ENCODE data around the gene KCNE3. TPM values are rescaled to one million over a fixed set of nuclear protein-coding genes. Genes with fewer than 3 reads are reported as not detected.

The KCNE3 gene
- total RNA-seq, 1 donor from 2014 or later, result not detected

DNA sequence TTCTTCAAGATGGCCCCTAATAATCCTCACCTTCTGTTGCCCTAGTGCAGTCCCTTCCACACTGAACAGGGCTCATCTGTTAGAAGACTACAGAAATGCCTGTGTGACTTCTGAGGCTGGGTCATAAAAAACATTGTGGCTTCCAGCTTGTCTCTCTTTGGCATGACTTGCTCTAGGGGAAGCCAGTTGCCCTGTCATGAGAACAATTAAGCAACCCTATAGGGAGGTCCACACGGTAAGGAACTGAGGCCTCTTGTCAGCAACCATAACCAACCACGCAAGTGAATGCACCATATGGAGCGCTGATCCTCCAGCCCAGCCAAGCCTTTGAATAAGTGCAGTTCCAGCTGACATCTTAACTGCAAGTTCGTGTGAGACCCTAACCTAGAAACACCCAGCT, 23.6 kb upstream of the KCNE3 start:
- H3K27ac Mint-ChIP-seq, result no peak overlapping the region
- TF ChIP-seq, protein P1, sequence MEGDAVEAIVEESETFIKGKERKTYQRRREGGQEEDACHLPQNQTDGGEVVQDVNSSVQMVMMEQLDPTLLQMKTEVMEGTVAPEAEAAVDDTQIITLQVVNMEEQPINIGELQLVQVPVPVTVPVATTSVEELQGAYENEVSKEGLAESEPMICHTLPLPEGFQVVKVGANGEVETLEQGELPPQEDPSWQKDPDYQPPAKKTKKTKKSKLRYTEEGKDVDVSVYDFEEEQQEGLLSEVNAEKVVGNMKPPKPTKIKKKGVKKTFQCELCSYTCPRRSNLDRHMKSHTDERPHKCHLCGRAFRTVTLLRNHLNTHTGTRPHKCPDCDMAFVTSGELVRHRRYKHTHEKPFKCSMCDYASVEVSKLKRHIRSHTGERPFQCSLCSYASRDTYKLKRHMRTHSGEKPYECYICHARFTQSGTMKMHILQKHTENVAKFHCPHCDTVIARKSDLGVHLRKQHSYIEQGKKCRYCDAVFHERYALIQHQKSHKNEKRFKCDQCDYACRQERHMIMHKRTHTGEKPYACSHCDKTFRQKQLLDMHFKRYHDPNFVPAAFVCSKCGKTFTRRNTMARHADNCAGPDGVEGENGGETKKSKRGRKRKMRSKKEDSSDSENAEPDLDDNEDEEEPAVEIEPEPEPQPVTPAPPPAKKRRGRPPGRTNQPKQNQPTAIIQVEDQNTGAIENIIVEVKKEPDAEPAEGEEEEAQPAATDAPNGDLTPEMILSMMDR (IDR thresholded peaks at IDR 0.05), result no peak

DNA sequence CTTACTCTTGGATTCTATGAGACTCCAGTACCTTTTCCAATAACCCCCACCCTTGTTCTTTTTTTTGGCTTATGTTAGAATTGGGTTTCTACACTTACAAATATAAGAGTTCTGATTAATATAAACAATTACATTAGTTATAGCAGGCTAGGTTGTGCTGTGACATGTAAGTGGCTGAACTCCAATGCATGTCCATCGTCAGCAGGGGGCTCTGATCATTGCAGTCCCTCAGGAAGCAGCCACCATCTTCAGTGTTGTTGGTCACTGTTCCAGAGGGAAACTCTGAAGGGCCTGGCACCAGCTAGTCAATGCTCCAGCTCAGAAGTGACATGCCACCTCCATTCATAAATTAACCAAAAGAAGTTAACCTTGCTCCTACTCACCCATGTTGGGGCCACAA, 20.5 kb upstream of the KCNE3 start:
- CTCF ChIA-PET, result no interaction called here
- POLR2A ChIA-PET, result no interaction called here
- peaks cover 9% of the 10 kb centered on the region for H3K4me1 Mint-ChIP-seq
- no peaks in the 10 kb centered on the region for H3K27me3 Mint-ChIP-seq
- H3K27ac Mint-ChIP-seq, result no peak overlapping the region
- TF ChIP-seq, protein P1 (IDR thresholded peaks at IDR 0.05), result no peak
- no peak overlapping the region for H3K4me3 Mint-ChIP-seq
- DNase-seq, result no peak
- peaks cover 4% of the 10 kb centered on the region for H3K36me3 Mint-ChIP-seq (ENCODE audit: low read depth)
- intact Hi-C loops (cut with micrococcal nuclease), result no loop called here
- ATAC-seq (ENCODE audit: low read depth), result no peak
- no peaks in the 10 kb centered on the region for H3K9me3 Mint-ChIP-seq

More for the DNA sequence above, 23.6 kb upstream of the KCNE3 start:
- DNase-seq, result no peak
- H3K4me1 Mint-ChIP-seq, result peaks cover 19% of the 10 kb centered on the region
- H3K27me3 Mint-ChIP-seq, result no peaks in the 10 kb centered on the region
- ChIA-PET POLR2A (no interaction called here), CTCF (no interaction called here)
- no peak overlapping the region for H3K4me3 Mint-ChIP-seq
- no peaks in the 10 kb centered on the region for H3K9me3 Mint-ChIP-seq
- H3K36me3 Mint-ChIP-seq (ENCODE audit: low read depth), result peaks cover 4% of the 10 kb centered on the region
- ATAC-seq (ENCODE audit: low read depth), result no peak
- intact Hi-C loops (cut with micrococcal nuclease), result loop anchor here (5.0 kb wide), 1 partner anchor 704 kb away; the partner anchor contains the start of gene MRPL48

DNA sequence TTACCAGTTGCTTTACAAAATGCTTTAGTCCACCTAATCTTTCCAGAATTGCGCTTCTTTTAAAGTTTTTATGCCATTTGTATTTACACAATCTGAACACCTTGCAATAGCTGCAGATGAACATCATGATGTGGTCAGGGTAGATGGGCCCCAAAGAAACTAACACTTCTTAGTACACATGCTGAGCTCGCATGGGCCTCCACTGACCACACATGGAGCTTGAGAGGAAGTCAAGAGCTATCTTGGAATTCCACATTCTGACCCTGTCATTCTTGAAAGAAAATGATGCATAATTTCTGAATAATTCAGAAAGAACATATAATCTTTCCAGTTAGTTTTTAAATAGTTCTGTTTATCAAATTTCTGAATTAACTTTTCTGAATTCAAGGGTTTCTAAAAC, 18.5 kb upstream of the KCNE3 start:
- TF ChIP-seq, protein P1 (IDR thresholded peaks at IDR 0.05), result no peak
- Mint-ChIP-seq H3K4me3 (no peak overlapping the region), H3K9me3 (no peaks in the 10 kb centered on the region), H3K27ac (no peak overlapping the region), H3K27me3 (no peaks in the 10 kb centered on the region), H3K4me1 (no peaks in the 10 kb centered on the region), H3K36me3 (ENCODE audit: low read depth) (peaks cover under 1% of the 10 kb centered on the region)
- ChIA-PET POLR2A (no interaction called here), CTCF (interaction anchor here (0.7 kb wide), 1 partner anchor 97 kb away, joined by 3 read pairs; no protein-coding TSS in a partner anchor)
- intact Hi-C loops (cut with micrococcal nuclease), result no loop called here
- no peak for DNase-seq
- no peak for ATAC-seq (ENCODE audit: low read depth)

DNA sequence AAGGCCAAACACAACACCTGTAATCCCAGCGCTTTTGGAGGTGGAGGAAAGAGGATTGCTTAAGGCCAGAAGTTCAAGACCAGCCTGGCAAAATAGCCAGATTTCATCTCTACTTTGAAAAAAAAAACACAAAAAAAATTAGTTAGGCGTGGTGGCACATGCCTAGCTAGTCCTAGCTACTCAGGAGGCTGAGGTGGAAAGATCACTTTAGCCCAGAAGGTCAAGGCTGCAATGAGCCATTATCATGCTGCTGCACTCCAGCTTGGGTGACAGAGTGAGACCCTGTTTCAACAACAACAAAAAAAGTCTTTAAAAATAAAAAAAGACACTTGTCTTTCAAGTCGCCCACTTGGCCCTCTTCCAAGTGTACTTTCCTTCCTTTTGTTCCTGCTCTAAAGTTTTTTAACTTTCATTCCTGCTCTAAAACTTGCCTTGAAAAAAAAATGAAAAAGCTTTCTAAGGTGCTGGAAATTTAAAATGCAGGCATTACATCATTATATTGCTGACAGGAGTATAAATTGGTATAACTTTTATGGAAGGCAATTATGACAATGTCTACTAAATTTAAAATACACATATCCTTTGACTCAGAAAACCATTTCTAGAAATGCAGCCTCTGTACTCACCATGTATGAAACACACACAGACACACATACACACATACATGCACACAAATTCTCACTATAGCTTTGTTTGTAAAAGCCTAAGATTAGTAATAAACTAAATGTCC, 13.5 kb upstream of the KCNE3 start:
- ChIA-PET POLR2A (interaction anchor here (0.9 kb wide), 1 partner anchor 12 kb away, joined by 4 read pairs; no protein-coding TSS in a partner anchor), CTCF (interaction anchor here (1.0 to 1.2 kb wide), 2 partner anchors 31 to 33 kb away, joined by 3 to 4 read pairs; no protein-coding TSS in a partner anchor)
- intact Hi-C loops (cut with micrococcal nuclease), result no loop called here
- TF ChIP-seq, protein P1 (IDR thresholded peaks at IDR 0.05), result no peak
- Mint-ChIP-seq H3K4me3 (no peak overlapping the region), H3K27ac (no peak overlapping the region), H3K27me3 (no peaks in the 10 kb centered on the region), H3K4me1 (no peaks in the 10 kb centered on the region), H3K36me3 (ENCODE audit: low read depth) (no peaks in the 10 kb centered on the region), H3K9me3 (no peaks in the 10 kb centered on the region)
- ATAC-seq (ENCODE audit: low read depth), result no peak
- no peak for DNase-seq

DNA sequence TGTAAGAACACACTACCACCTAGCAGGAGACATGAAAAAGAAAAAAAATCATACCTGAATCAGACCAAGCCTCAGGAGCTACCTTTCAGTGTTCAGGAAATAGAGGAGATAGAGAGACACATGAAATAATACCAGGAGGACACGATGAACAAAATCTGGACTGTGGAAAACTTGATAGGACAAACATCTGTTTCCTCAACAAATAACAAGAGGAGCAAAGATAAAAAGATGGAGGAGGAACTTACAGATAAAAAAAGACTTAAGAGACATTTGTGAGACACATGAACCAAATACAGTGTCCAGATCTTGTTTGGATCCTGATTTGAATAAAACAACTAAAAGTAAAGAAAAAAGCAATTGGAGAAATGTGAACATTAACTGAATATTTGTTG, 12.4 kb upstream of the KCNE3 start:
- no peak overlapping the region for H3K4me3 Mint-ChIP-seq
- H3K27ac Mint-ChIP-seq, result no peak overlapping the region
- H3K27me3 Mint-ChIP-seq, result no peaks in the 10 kb centered on the region
- ChIA-PET POLR2A (no interaction called here), CTCF (no interaction called here)
- no peaks in the 10 kb centered on the region for H3K36me3 Mint-ChIP-seq (ENCODE audit: low read depth)
- ATAC-seq (ENCODE audit: low read depth) (no peak), DNase-seq (no peak)
- H3K4me1 Mint-ChIP-seq, result no peaks in the 10 kb centered on the region
- intact Hi-C loops (cut with micrococcal nuclease), result no loop called here
- TF ChIP-seq, protein P1 (IDR thresholded peaks at IDR 0.05), result no peak
- H3K9me3 Mint-ChIP-seq, result no peaks in the 10 kb centered on the region
